Adipose tissue (tissue), 3 donors: Measurements from ENCODE around the gene LRRC37A3. TPM values are rescaled to one million over a fixed set of nuclear protein-coding genes. Genes with fewer than 3 reads are reported as not detected.

Experiments
- polyA plus RNA-seq, 3 donors: library from polyadenylated mRNA; stranded (reverse); fragments of 200-250 nt; gene quantifications; one replicate each; pipeline ENCODE4 v1.2.3, GENCODE V29; 2013
- donor health status: healthy with polysubstance abuse.
- donor health status: Bipolar disorder and iron deficiency.
- donor health status: healthy.

The LRRC37A3 gene
- polyA plus RNA-seq, 3 donors = 1.3 to 9.0 (median 1.5) TPM

Other genes starting within 250 kb of the LRRC37A3 start
- 10 to 100 TPM in 2 of 3 donors, 1 to 10 TPM in 1; 8.3 to 29.6 (median 15.0) TPM for gene GNA13, start 137.3 kb upstream of the LRRC37A3 start, polyA plus RNA-seq
- 1 to 10 TPM in 1 of 3 donors, under 1 TPM in 2; 0.86 to 4.5 (median 0.92) TPM for gene RGS9, start 217.9 kb upstream of the LRRC37A3 start, polyA plus RNA-seq